Measurements from ENCODE around the gene SUGCT.
"Not testable (repeated sequence)": the region's sequence is repeated elsewhere in the genome, so short reads cannot be mapped to it uniquely, and the experiment has no call there.

Gene SUGCT

DNA sequence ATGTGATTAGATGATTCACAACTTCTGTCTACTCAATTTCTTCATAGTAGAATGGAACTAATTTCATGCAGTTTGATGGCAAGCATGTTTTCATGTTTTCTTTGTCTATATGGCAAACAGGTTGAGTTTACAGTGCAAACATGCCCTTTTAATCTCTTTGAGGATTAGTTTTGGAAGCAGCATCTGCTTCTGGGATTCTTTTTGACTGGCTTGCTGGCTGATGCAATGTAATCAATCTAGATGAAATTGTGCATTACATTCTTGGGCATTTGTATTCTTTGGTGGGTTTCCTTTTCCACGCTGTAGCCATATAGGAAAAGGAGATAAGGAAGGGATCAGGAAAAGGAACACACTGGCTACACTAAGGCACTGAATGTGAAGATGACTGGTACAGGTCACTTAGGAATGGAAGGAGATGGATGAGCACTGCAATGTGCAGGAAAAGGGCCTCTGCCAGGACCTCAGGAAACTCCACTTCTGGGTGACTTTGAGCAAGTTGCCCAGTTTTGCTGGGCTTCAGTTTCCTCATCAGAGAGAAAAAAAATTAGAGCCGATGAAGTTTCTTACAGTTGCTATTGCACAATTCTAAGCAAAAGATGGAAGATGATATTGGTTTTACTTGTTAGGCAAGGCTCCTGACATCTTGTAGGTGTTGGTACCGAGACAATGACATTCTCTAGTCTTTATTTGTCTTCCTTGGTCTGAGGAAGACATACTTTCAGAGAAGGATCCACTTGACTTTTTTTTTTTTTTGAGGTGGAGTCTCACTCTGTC is 269.1 kb downstream of the SUGCT start:
- DNase-seq (ENCODE audit: low read depth in 3 of 3) = no peak

- no peak for DNase-seq (ENCODE audit: low read depth in 3 of 3)
These were observed 271.2 kb downstream of the SUGCT start for GRCh38 chr7:40405991-40406390.

DNA sequence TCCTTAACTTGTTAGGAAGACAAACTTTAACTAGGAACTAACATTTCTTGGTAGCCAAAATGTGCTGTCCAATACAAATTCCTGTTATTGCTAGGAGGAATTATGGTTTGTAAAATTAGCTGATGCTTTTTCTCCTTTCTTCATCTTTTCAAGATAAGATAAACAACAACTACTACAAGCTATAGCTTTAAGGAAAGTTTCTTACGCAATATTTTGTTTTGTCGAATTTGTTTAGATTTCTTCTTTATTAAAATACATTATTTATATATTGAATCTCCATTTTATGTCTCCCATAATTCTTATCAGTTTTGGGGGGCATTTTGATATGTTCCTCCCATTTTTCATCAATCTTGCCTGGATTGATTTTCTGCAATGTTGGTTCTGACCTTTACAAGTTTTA is 277.5 kb downstream of the SUGCT start:
- no peak for DNase-seq (ENCODE audit: low read depth in 3 of 3)

DNA sequence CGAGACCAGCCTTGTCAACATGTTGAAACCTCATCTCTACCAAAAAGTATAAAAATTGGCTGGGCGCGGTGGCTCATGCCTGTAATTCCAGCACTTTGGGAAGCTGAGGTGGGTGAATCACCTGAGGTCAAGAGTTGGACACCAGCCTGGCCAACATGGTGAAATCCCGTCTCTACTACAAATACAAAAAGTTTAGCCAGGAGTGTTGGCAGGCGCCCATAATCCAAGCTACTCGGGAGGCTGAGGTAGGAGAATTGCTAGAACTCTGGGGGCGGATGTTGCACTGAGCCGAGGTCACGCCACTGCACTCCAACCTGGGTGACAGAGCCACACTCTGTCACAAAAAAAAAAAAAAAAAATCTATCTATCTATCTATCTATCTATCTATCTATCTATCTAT is 279.9 kb downstream of the SUGCT start:
- not testable (repeated sequence) for DNase-seq (ENCODE audit: low read depth in 3 of 3)

DNA sequence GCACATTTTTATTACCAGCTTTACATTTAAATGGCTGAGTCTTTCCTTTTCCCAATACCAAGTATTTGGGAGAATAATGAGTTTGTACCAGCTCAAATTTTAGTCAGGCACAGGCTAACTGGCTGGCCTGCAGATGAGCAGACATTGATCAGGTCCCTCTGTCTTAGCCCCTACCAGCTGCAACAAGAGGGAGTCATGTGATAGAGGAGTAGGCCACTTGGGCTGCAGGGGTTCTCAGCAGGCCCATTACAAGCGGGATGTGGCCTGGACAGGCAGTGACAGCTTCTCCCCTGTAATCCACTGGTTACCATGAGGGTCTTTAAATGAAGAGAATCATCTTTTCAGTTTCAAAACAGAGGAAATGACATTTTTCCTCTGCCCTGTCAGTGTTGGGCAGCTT is 283.6 kb downstream of the SUGCT start:
- no peak for DNase-seq (ENCODE audit: low read depth in 3 of 3)

- no peak for DNase-seq (ENCODE audit: low read depth in 3 of 3)
These were observed 284.2 kb downstream of the SUGCT start for GRCh38 chr7:40418983-40419382.

DNA sequence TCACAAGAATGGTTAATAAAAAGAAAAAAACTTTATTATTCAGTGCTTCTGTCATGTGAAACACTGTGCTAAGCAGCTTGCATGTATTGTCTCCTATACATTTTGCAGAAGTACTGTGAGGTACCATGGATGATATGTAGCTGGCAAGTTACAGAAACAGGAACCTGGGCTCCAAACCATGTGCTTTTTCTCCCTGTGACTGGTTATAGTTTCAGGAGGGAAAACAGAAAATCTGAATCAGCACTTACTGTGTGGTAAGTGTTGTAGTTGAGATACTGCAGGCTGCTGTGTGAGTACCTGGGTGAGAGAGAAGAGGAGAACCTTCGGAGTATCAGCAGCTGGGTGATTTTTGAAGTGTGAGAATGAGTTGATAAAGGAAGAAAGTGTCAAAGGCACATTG is 285.0 kb downstream of the SUGCT start:
- no peak for DNase-seq (ENCODE audit: low read depth in 3 of 3)

- DNase-seq (ENCODE audit: low read depth in 3 of 3) = no peak
These were observed 286.6 kb downstream of the SUGCT start for GRCh38 chr7:40421433-40421832.

DNA sequence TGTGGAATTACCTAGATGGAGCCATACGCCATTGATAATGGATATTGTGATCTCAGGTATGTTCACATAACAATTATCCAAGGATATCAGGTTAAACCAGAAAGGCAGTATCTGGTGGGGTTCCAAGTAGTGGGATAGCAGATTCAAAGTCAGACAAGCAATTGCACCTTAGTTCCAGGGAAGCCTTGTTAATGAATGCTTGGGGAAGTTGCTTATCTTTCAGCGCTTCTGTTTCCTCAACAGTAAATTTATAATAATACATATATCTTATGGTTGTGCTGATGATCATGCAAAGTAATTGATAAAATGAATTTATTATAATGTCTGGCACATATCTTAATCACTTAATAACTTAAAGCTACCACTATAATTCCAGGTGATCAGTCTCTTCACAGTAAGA is 290.9 kb downstream of the SUGCT start:
- no peak for DNase-seq (ENCODE audit: low read depth in 3 of 3)

DNA sequence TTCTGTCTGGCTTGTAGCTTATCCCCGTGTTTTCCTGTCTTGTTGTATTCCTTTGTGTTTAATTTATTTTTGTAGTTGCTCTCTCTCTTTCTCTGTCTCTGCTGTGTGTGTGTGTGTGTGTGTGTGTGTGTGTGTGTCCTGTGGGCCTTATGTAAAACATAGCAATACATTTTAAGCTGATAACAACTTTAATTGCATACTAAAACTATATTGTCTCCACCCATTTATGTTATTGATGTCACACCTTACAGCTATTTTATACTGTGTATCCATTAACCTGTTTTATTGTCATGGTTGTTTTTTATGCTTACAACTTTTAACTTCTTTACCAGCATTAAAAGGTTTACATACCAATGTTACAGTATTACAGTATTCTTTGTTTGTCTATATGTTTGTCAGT is 293.6 kb downstream of the SUGCT start:
- no peak for DNase-seq (ENCODE audit: low read depth in 3 of 3)

- DNase-seq (ENCODE audit: low read depth in 3 of 3) = no peak
These were observed 295.0 kb downstream of the SUGCT start for GRCh38 chr7:40429826-40430225.

- no peak for DNase-seq (ENCODE audit: low read depth in 3 of 3)
These were observed 297.2 kb downstream of the SUGCT start for GRCh38 chr7:40432046-40432445.

GRCh38 chr7:40436710-40437109 is 301.9 kb downstream of the SUGCT start:
- no peak for DNase-seq (ENCODE audit: low read depth in 3 of 3)

DNA sequence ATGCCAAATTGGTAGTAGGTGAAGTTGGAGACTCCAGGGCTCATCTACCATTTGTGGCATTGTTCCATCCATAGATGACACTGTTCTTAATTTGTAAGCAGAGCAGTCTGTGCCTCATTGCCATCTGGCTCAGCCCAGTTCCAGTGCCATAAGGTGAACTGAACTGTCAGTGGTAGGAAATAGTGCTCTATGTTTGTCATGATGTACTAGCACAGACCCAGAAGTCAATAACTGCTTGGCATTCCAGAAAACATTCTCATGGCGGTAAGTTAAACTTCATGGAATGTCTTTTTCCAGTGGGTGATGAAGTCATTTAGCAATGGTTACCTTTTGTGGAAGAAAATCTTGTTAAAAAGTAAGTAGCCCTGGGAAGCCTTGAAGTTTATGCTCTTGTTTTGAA is 302.7 kb downstream of the SUGCT start:
- DNase-seq (ENCODE audit: low read depth in 3 of 3) = no peak

GRCh38 chr7:40437936-40438634 is 303.3 kb downstream of the SUGCT start:
- DNase-seq (ENCODE audit: low read depth in 3 of 3) = no peak

DNA sequence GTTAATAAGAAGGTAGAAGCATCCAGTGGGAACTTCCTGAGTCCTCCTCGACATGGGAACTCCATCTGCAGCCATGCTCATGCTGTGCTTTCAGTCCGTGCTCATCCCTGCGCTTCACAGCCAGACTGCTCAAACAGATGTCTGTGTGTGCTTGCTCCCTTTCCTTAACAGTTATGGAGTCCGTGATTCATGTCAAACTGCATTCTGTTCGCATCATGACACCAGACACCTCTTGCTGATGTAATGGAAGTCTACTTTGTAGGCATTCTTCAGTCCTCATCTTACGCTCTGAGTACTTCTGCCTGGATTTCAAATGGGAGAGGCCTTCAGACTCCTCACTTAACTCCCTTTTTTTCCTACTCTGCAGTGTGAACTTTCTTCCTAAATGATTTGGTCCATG is 304.9 kb downstream of the SUGCT start:
- DNase-seq (ENCODE audit: low read depth in 3 of 3) = no peak

GRCh38 chr7:40447345-40447744 is 312.5 kb downstream of the SUGCT start:
- no peak for DNase-seq (ENCODE audit: low read depth in 3 of 3)

DNA sequence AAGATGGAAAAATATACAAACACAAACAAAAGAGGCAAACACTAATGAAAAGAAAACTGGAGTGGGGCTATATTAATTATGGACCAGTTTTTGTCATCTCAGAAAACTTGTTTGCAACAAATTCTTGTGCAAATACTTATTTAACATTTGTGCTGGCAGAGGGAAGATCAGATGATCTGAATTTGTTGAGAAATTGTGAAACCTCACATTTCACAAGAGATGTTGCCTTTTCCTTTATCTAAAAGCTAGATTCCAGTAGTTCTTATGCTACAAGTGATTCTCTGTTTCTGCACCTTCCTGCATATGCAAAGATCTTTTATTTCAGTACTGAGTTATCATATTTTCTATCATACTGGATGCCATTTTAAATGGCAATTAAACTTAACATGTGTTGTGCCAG is 320.7 kb downstream of the SUGCT start:
- no peak for DNase-seq (ENCODE audit: low read depth in 3 of 3)

DNA sequence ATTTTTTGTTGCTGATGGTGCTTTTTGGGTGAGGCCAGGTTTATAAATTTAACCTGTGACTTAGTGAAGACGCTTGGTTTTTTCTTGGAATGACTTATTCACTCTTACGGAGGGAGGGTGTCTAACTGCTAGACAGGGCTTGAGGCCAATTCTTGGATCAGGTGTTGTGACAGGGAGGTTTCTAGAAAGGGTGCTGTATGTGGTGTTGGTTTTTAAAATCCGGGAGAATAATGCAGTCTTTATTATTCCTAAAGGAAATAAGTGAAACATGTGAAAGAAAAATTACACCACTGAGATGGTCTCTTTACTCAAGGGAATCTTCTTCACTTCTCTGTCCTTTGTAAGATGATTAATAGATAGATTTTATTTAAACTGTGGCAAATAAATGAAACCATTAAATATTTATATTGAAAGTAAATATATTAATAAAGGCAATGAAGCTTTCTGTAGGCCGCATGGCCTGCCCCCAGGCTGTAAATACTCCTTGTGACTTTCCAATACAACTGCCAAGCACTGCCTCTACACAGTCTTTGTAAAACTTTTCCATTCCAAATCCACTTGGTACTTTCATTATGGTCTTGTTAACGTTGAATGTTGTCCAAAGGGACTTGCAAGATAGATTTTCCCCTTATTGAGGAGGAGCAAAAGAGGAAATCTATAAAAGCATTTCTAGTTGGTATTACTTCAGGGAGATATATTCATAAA is 323.1 kb downstream of the SUGCT start:
- no peak for DNase-seq (ENCODE audit: low read depth in 3 of 3)

GRCh38 chr7:40463446-40463845 is 328.6 kb downstream of the SUGCT start:
- DNase-seq (ENCODE audit: low read depth in 3 of 3) = no peak

GRCh38 chr7:40468891-40469864 is 334.4 kb downstream of the SUGCT start:
- DNase-seq (ENCODE audit: low read depth in 3 of 3) = no peak
